B cell (primary cell): ENCODE data around the gene EML6. TPM values are rescaled to one million over a fixed set of nuclear protein-coding genes. Genes with fewer than 3 reads are reported as not detected.

Experiments used
- ATAC-seq: fragments of 200-7000 bp; cut with Tn5 transposase; one replicate; pipeline ENCODE4 v1.10.0; 2021; ENCODE audit warnings: low read depth, mild to moderate bottlenecking, moderate number of reproducible peaks, moderate library complexity
- CTCF ChIA-PET: fragments of 350-600 bp; sonication (Branson Sonifier 250); formaldehyde crosslinking; loops from one replicate; lab custom pipeline; 2021; ENCODE audit warnings: antibody characterized with exemption, inconsistent platforms; lab: Charles Lee
- POLR2A ChIA-PET: fragments of 350-600 bp; sonication (Branson Sonifier 250); formaldehyde crosslinking; loops from one replicate; lab custom pipeline; 2021; ENCODE audit warnings: antibody characterized with exemption; lab: Charles Lee
- DNase-seq: peaks from one replicate; pipeline ENCODE4 v3.0.0; 2013
- H2AFZ ChIP-seq: 2 replicates; pipeline ENCODE4 v1.6.1; 2012; ENCODE audit warnings: mild to moderate bottlenecking, low read depth, low read length; ENCODE audit not compliant: insufficient read depth, poor library complexity, severe bottlenecking
- H3K27ac ChIP-seq, 2 donors: 1 replicate in 1 of 2; 2 replicates in 1 of 2; pipeline ENCODE4 v1.5.1; 2012 to 2013; ENCODE audit warnings: low read length in 2 of 2, mild to moderate bottlenecking in 2 of 2, moderate library complexity in 1 of 2
- H3K27me3 ChIP-seq, 4 experiments: fragments of 200-600 bp in 1 of 4; sonication (generic) in 1 of 4; replicated peaks in 1 of 4; 1 replicate in 2 of 4; 2 replicates in 2 of 4; pipeline versions ENCODE4 v1.6.1 to v1.7.0; 2013 to 2016; ENCODE audit warnings: low read length in 3 of 4, mild to moderate bottlenecking in 2 of 4, mixed read lengths in 1 of 4, moderate library complexity in 1 of 4; ENCODE audit not compliant: insufficient read depth in 4 of 4, control insufficient read depth in 3 of 4; ENCODE audit errors: control extremely low read depth in 1 of 4
- H3K36me3 ChIP-seq, 2 experiments: replicated peaks in 1 of 2; 1 replicate in 1 of 2; 2 replicates in 1 of 2; pipeline versions ENCODE4 v1.6.1 to v1.7.1; 2013; ENCODE audit warnings: low read length in 1 of 2; ENCODE audit not compliant: insufficient read depth in 2 of 2, control insufficient read depth in 1 of 2; ENCODE audit errors: control extremely low read depth in 1 of 2, extremely low read depth in 1 of 2
- H3K4me1 ChIP-seq, 2 donors: fragments of 200-600 bp in 1 of 2; sonication (generic) in 1 of 2; 1 replicate in 1 of 2; 2 replicates in 1 of 2; pipeline versions ENCODE4 v1.5.1 to v1.6.1; 2013 to 2017; ENCODE audit warnings: low read length in 2 of 2; ENCODE audit not compliant: control insufficient read depth in 2 of 2, insufficient read depth in 2 of 2
- H3K4me2 ChIP-seq: replicated peaks from 2 replicates; pipeline ENCODE3; 2012; ENCODE audit warnings: mild to moderate bottlenecking, low read depth, low read length; ENCODE audit not compliant: poor library complexity, severe bottlenecking
- H3K4me3 ChIP-seq, 5 experiments: fragments of 200-600 bp in 1 of 5; sonication (generic) in 1 of 5; 1 replicate in 3 of 5; 2 replicates in 2 of 5; pipeline versions ENCODE4 v1.5.1 to v1.7.0; 2011 to 2016; ENCODE audit warnings: low read length in 4 of 5, mild to moderate bottlenecking in 4 of 5, low read depth in 2 of 5, control low read depth in 1 of 5, moderate library complexity in 1 of 5; ENCODE audit not compliant: insufficient read depth in 1 of 5; ENCODE audit errors: control extremely low read depth in 1 of 5, extremely low read depth in 1 of 5
- H3K79me2 ChIP-seq: fragments of 200-600 bp; sonication (generic); one replicate; pipeline ENCODE4 v1.6.0; 2016; ENCODE audit warnings: low read length; ENCODE audit not compliant: control insufficient read depth, insufficient read depth
- H3K9ac ChIP-seq: fragments of 200-600 bp; sonication (generic); 2 replicates; pipeline ENCODE4 v1.6.1; 2017; ENCODE audit warnings: mild to moderate bottlenecking, low read length, moderate library complexity
- H3K9me3 ChIP-seq, 3 donors: one replicate each; pipeline versions ENCODE4 v1.6.1 to v1.7.1; 2013; ENCODE audit warnings: low read length in 2 of 3; ENCODE audit not compliant: control insufficient read depth in 2 of 3, insufficient read depth in 1 of 3; ENCODE audit errors: control extremely low read depth in 1 of 3
- H4K20me1 ChIP-seq: 2 replicates; pipeline ENCODE4 v1.6.0; 2012; ENCODE audit warnings: mild to moderate bottlenecking, low read length; ENCODE audit not compliant: insufficient read depth, control insufficient read depth, poor library complexity, severe bottlenecking
- H3K27ac Mint-ChIP-seq: one replicate; pipeline ENCODE4 v1.8.0; 2021; ENCODE audit warnings: mixed read lengths
- H3K27me3 Mint-ChIP-seq: one replicate; pipeline ENCODE4 v1.8.0; 2021; ENCODE audit warnings: mixed read lengths
- H3K4me1 Mint-ChIP-seq: one replicate; pipeline ENCODE4 v1.8.0; 2021; ENCODE audit warnings: mixed read lengths
- H3K4me3 Mint-ChIP-seq: one replicate; pipeline ENCODE4 v1.8.0; 2021; ENCODE audit warnings: mixed read lengths
- H3K9me3 Mint-ChIP-seq: one replicate; pipeline ENCODE4 v1.8.0; 2022; ENCODE audit warnings: mixed read lengths; ENCODE audit not compliant: insufficient read depth
- CTCF ChIP-seq: fragments of 200-600 bp; IDR thresholded peaks from one replicate; pipeline ENCODE4 v1.8.0; 2022; ENCODE audit warnings: antibody characterized with exemption, mild to moderate bottlenecking
- EZH2 ChIP-seq: IDR thresholded peaks from 2 replicates; pipeline ENCODE4 v1.6.1; 2012; ENCODE audit warnings: borderline replicate concordance, low read depth, mild to moderate bottlenecking, moderate library complexity, low read length; ENCODE audit not compliant: insufficient read depth, poor library complexity, severe bottlenecking
- WGBS: methylation state at CpG from one replicate; pipeline ENCODE4 v1.1.5; 2013; ENCODE audit warnings: missing lambda C conversion rate; ENCODE audit not compliant: insufficient coverage; 5-methylcytosine and 5-hydroxymethylcytosine counted together
- intact Hi-C: fragments of 100-400 bp; cut with micrococcal nuclease; formaldehyde crosslinking; loops from one replicate; pipeline ENCODE4 v1.10.0; 2022
- polyA plus RNA-seq: library from polyadenylated mRNA; depleted of rRNA; stranded (reverse); fragments of >200 nt; gene quantifications from 2 replicates; pipeline ENCODE4 v1.2.3, GENCODE V29; 2012
- total RNA-seq, 2 donors: library from RNA; stranded (reverse); fragments of 120-200 nt in 1 of 2; gene quantifications; 1 replicate in 1 of 2; 2 replicates in 1 of 2; pipeline versions ENCODE4 v1.2.3 to v1.2.4, GENCODE V29; 2013 to 2022

The EML6 gene
- total and polyA plus RNA-seq, 2 donors (not counting 1 experiment from before 2014, with no cell fraction given), result 42.5 to 53.7 TPM

GRCh38 chr2:54770676-54771075 lies 47.2 kb downstream of the EML6 start:
- Mint-ChIP-seq H3K27ac (no peak overlapping the region), H3K4me1 (peaks cover 19% of the 10 kb centered on the region), H3K4me3 (no peak overlapping the region), H3K9me3 (no peaks in the 10 kb centered on the region), H3K27me3 (no peaks in the 10 kb centered on the region)
- no peak for TF ChIP-seq CTCF
- TF ChIP-seq EZH2, result no peak
- no peak overlapping the region for H3K9ac ChIP-seq
- POLR2A ChIA-PET, result no interaction called here
- H4K20me1 ChIP-seq, result no peaks in the 10 kb centered on the region
- H3K36me3 ChIP-seq, result no peaks in the 10 kb centered on the region
- H3K4me1 ChIP-seq, result peaks cover 6 to 10% of the 10 kb centered on the region in 2 donors
- no peak overlapping the region for H3K4me3 ChIP-seq
- CTCF ChIA-PET, result no interaction called here
- H3K27me3 ChIP-seq, result no peaks in the 10 kb centered on the region
- H2AFZ ChIP-seq, result no peak overlapping the region
- peaks cover 1 to 6% (median 6%) of the 10 kb centered on the region in 3 donors for H3K9me3 ChIP-seq
- WGBS, result 97% methylated on average over 3 of the region's 3 CpGs
- no peak for DNase-seq
- no peak overlapping the region for H3K27ac ChIP-seq
- no peak for ATAC-seq
- no peaks in the 10 kb centered on the region for H3K79me2 ChIP-seq
- intact Hi-C loops, result no loop called here
- H3K4me2 ChIP-seq, result no peak overlapping the region

- no peak overlapping the region for H3K9ac ChIP-seq
- peaks cover 6 to 10% of the 10 kb centered on the region in 2 donors for H3K4me1 ChIP-seq
- H3K4me2 ChIP-seq, result no peak overlapping the region
- DNase-seq (no peak), ATAC-seq (no peak)
- no peaks in the 10 kb centered on the region for H3K27me3 ChIP-seq
- Mint-ChIP-seq H3K4me3 (no peak overlapping the region), H3K27me3 (no peaks in the 10 kb centered on the region), H3K4me1 (peaks cover 19% of the 10 kb centered on the region), H3K27ac (no peak overlapping the region), H3K9me3 (peaks cover under 1% of the 10 kb centered on the region)
- ChIA-PET POLR2A (interaction anchor here (0.5 kb wide), 1 partner anchor 842 kb away, joined by 3 read pairs; no protein-coding TSS in a partner anchor), CTCF (no interaction called here)
- no peak for TF ChIP-seq EZH2
- no peak for TF ChIP-seq CTCF
- 94% methylated on average over 6 of the region's 10 CpGs for WGBS
- peaks cover 1 to 11% (median 6%) of the 10 kb centered on the region in 3 donors for H3K9me3 ChIP-seq
- no peak overlapping the region for H3K27ac ChIP-seq
- H3K4me3 ChIP-seq, result no peak overlapping the region
- intact Hi-C loops, result no loop called here
- no peaks in the 10 kb centered on the region for H4K20me1 ChIP-seq
- no peaks in the 10 kb centered on the region for H3K79me2 ChIP-seq
- H2AFZ ChIP-seq, result no peak overlapping the region
- H3K36me3 ChIP-seq, result no peaks in the 10 kb centered on the region
Observed at GRCh38 chr2:54771166-54771885, 47.9 kb downstream of the EML6 start.
